ENCODE results near the gene NEUROG1. TPM values are rescaled to one million over a fixed set of nuclear protein-coding genes. Genes with fewer than 3 reads are reported as not detected.

Gene NEUROG1
- total RNA-seq, 1 donor from 2014 or later, result 7.8 TPM

- Mint-ChIP-seq H3K27me3 (ENCODE audit: low read depth) (peaks cover 93% of the 10 kb centered on the region), H3K4me3 (no peak overlapping the region), H3K36me3 (ENCODE audit: low read depth) (no peaks in the 10 kb centered on the region), H3K9me3 (no peaks in the 10 kb centered on the region), H3K4me1 (no peaks in the 10 kb centered on the region), H3K27ac (ENCODE audit: unreplicated experiment) (no peak overlapping the region)
- DNase-seq (ENCODE audit: low read depth, low spot score), result no peak
- TF ChIP-seq, protein P1, sequence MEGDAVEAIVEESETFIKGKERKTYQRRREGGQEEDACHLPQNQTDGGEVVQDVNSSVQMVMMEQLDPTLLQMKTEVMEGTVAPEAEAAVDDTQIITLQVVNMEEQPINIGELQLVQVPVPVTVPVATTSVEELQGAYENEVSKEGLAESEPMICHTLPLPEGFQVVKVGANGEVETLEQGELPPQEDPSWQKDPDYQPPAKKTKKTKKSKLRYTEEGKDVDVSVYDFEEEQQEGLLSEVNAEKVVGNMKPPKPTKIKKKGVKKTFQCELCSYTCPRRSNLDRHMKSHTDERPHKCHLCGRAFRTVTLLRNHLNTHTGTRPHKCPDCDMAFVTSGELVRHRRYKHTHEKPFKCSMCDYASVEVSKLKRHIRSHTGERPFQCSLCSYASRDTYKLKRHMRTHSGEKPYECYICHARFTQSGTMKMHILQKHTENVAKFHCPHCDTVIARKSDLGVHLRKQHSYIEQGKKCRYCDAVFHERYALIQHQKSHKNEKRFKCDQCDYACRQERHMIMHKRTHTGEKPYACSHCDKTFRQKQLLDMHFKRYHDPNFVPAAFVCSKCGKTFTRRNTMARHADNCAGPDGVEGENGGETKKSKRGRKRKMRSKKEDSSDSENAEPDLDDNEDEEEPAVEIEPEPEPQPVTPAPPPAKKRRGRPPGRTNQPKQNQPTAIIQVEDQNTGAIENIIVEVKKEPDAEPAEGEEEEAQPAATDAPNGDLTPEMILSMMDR (conservative IDR thresholded peaks at IDR 0.05), result no peak
Measured at GRCh38 chr5:135555530-135555929, 19.8 kb upstream of the NEUROG1 start.

GRCh38 chr5:135553688-135554462 lies 18.1 kb upstream of the NEUROG1 start:
- H3K27me3 Mint-ChIP-seq (ENCODE audit: low read depth), result peaks cover 94% of the 10 kb centered on the region
- no peaks in the 10 kb centered on the region for H3K9me3 Mint-ChIP-seq
- H3K4me3 Mint-ChIP-seq, result no peak overlapping the region

DNA sequence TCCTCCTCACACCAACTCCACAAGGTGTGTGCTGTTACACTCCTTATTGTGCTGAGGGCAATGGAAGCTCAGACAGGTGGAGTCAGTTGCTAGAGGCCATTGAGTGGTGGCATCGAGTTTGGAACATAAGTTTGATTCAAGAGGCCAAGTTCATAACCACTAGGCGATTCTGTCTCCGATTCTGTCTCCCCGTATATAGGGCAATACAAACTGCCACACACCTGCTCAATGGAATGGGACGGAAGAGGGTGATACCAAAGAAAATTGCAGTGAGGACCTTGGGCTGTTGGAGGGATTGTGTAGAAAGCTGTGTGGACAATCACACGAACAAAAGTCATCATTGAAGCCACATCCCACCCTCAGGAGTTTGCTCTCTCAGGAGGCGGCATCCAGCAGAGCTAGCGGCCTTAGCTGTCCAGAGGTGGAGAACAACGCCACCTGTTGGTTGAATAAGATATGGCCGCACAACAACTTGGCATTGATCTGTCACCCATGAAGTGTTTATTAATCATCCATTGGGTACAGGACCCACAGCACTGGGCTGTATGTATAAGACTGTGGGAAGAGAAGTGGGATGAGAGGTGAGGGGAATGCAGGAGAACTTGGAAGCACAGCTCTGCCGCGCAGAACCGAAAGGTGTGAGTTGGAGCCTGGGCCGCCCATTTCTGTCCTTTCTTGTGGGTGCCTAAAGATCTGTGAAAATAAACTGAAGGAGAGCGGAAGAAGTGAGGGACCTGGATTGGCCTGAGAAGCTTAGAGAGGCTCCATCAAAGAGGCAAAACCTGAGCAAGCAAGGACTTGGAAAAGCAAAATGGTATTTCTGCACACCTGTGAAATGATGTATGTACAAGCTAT lies 16.1 kb upstream of the NEUROG1 start:
- Mint-ChIP-seq H3K27me3 (ENCODE audit: low read depth) (peaks cover 96% of the 10 kb centered on the region), H3K27ac (ENCODE audit: unreplicated experiment) (no peak overlapping the region), H3K36me3 (ENCODE audit: low read depth) (no peaks in the 10 kb centered on the region), H3K9me3 (no peaks in the 10 kb centered on the region), H3K4me3 (no peak overlapping the region), H3K4me1 (no peaks in the 10 kb centered on the region)
- TF ChIP-seq, protein P1 (conservative IDR thresholded peaks at IDR 0.05), result peak; percentile 91
- DNase-seq (ENCODE audit: low read depth, low spot score), result peak; percentile 77

More at GRCh38 chr5:135553688-135554462, 18.1 kb upstream of the NEUROG1 start:
- H3K27ac Mint-ChIP-seq (ENCODE audit: unreplicated experiment), result no peak overlapping the region
- H3K36me3 Mint-ChIP-seq (ENCODE audit: low read depth), result no peaks in the 10 kb centered on the region
- DNase-seq (ENCODE audit: low read depth, low spot score), result no peak
- TF ChIP-seq, protein P1 (conservative IDR thresholded peaks at IDR 0.05), result peak; percentile 48
- H3K4me1 Mint-ChIP-seq, result no peaks in the 10 kb centered on the region

GRCh38 chr5:135549413-135549812 lies 13.6 kb upstream of the NEUROG1 start:
- Mint-ChIP-seq H3K36me3 (ENCODE audit: low read depth) (no peaks in the 10 kb centered on the region), H3K27ac (ENCODE audit: unreplicated experiment) (no peak overlapping the region), H3K9me3 (no peaks in the 10 kb centered on the region), H3K27me3 (ENCODE audit: low read depth) (peaks cover 98% of the 10 kb centered on the region), H3K4me3 (no peak overlapping the region), H3K4me1 (peaks cover 8% of the 10 kb centered on the region)
- DNase-seq (ENCODE audit: low read depth, low spot score), result no peak
- TF ChIP-seq, protein P1 (conservative IDR thresholded peaks at IDR 0.05), result no peak

GRCh38 chr5:135547590-135548254 lies 12.0 kb upstream of the NEUROG1 start:
- Mint-ChIP-seq H3K9me3 (no peaks in the 10 kb centered on the region), H3K4me1 (peaks cover 19% of the 10 kb centered on the region), H3K27ac (ENCODE audit: unreplicated experiment) (no peak overlapping the region), H3K27me3 (ENCODE audit: low read depth) (peaks cover 96% of the 10 kb centered on the region), H3K4me3 (no peak overlapping the region), H3K36me3 (ENCODE audit: low read depth) (peaks cover 3% of the 10 kb centered on the region)
- TF ChIP-seq, protein P1 (conservative IDR thresholded peaks at IDR 0.05), result no peak
- no peak for DNase-seq (ENCODE audit: low read depth, low spot score)

Measured in neural crest cell (in vitro differentiated cells).